ENCODE measurements around the gene FILIP1L.

The FILIP1L gene

DNA sequence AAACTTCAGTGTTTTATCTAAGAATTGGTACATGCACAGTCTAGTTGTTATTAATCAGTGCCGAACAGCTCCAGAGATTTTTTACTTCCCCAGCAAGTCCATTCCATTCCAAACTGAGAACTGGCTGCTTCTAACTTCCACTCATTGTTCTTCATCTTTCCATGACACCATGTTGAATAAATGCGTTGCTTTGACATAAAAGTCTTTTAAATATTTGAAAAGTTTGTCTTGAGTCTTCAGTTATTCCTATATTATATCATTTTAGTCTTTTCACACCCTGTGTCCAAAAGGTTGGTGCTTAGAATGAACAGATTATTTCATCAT lies 231.2 kb downstream of the FILIP1L start:
- no peak for DNase-seq (ENCODE audit: extremely low read depth, low read depth)
- TF ChIP-seq, protein P1, sequence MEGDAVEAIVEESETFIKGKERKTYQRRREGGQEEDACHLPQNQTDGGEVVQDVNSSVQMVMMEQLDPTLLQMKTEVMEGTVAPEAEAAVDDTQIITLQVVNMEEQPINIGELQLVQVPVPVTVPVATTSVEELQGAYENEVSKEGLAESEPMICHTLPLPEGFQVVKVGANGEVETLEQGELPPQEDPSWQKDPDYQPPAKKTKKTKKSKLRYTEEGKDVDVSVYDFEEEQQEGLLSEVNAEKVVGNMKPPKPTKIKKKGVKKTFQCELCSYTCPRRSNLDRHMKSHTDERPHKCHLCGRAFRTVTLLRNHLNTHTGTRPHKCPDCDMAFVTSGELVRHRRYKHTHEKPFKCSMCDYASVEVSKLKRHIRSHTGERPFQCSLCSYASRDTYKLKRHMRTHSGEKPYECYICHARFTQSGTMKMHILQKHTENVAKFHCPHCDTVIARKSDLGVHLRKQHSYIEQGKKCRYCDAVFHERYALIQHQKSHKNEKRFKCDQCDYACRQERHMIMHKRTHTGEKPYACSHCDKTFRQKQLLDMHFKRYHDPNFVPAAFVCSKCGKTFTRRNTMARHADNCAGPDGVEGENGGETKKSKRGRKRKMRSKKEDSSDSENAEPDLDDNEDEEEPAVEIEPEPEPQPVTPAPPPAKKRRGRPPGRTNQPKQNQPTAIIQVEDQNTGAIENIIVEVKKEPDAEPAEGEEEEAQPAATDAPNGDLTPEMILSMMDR (IDR thresholded peaks at IDR 0.05; ENCODE audit: low read depth, low read length): no peak

DNA sequence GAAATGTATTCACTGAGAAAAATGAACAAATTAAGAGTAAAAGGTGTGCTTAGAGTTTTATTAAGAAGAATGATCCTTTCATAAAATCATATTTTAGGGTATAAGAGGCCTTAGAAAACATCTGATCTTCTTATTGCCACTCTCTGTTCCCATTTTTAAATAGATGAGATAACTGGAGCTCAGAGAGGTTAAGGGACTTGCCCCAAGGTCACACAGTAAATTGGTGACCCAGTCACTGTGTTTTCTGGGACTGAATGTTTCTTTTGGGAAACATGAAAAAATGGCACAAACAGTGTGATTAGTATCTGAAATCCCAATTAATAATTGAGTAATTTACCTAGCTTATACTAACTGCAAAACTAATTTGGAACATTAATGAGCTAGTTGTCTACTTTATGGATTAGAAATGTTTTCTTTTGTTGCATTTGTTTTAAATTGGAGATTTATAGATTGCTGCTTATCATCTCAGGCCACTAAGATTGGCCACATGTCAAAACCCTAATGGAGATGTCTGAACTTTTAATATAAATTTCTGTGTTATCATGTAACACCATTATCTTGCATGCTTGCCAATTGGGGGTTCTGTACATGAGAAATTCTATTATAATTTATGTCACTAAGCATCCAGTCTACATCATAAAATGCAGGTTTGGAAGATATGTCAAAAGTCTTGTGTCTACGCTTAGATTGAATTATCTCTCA lies 231.7 kb downstream of the FILIP1L start:
- DNase-seq (ENCODE audit: extremely low read depth, low read depth): no peak
- TF ChIP-seq, protein P1 (IDR thresholded peaks at IDR 0.05; ENCODE audit: low read depth, low read length): no peak

DNA sequence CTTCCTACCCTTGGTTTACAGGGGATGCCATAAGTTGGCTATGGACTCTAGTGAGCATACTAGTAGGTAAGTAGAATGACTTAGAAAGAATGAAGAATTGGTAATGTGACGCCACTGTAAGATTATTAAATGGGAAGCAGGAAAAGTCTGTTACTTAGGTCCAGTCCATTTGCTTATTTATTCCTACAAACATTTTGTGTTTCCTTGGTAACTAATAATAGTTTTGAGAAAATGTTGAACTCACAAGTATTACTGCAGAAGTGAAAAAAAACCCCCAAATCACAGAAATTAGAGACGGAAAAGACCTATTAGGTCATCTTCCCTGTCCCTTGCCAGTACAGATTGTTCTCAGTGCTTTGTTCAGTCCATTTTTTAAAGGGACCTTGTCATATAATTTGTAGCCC lies 233.2 kb downstream of the FILIP1L start:
- DNase-seq (ENCODE audit: extremely low read depth, low read depth): no peak

DNA sequence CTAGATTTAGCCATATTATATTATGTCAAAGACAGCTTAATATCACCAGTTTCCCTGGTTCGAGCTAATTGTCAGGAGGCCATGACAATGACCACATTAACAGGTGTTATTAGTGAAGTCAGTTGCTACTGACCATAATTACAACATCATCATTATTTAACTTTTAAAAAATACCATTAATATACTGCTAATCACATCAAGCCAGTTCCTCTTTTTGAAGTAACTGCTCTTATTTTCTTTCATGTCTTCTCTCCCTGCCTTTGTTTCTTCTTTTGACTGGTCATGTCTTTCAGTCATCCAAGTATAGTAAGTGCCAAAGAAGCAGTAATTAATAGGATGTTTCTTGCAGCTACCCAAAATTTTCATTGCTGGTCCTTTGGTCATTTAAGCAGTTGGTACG lies 235.0 kb downstream of the FILIP1L start:
- TF ChIP-seq, protein P1 (IDR thresholded peaks at IDR 0.05; ENCODE audit: low read depth, low read length): no peak
- DNase-seq (ENCODE audit: extremely low read depth, low read depth): no peak

More for the DNA sequence above, 233.2 kb downstream of the FILIP1L start:
- TF ChIP-seq, protein P1 (IDR thresholded peaks at IDR 0.05; ENCODE audit: low read depth, low read length): no peak

DNA sequence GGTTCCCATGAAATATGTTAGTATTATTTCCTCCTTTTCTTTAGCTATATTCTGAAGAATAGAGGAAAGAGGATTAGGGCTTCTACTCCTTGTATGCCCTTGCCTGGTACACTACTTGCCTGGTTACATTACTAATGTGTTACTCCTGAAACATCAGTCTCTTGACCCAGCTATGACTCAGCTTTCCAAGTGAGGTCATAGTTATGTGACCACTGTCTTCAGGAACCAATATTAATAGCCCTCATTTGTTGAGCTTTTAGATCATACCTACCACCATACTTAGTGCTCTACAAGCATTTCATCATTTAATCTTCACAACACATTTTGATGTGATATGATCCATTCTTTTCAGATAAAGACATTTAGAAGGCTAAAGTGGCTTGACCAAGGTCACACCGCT lies 236.3 kb downstream of the FILIP1L start:
- TF ChIP-seq, protein P1 (IDR thresholded peaks at IDR 0.05; ENCODE audit: low read depth, low read length): no peak
- DNase-seq (ENCODE audit: extremely low read depth, low read depth): no peak

DNA sequence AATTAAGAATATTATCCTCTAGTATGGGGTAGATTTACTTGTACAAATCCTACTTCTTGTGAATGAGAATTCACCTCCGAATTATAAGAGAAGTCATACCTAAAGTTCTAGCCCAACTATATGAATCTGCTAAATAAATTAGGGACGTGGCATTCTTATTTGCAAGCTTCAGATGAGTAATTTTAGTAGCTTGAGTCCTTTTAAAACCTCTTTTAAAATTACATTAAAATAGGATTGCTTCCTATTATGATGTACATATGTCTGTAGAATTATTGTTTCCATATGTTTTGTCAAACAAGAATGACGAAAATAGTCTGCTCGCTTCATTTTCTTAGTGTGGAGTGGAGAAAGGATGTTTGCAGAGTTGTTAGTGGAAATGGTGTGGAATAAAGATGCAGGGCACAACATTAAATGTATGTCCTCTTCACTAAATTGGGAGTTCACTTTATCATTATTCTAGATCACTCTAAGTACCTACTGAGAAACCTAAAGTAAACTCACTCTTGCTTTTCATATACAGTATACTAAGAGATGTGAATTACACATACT lies 237.2 kb downstream of the FILIP1L start:
- no peak for DNase-seq (ENCODE audit: extremely low read depth, low read depth)
- TF ChIP-seq, protein P1 (IDR thresholded peaks at IDR 0.05; ENCODE audit: low read depth, low read length): no peak

DNA sequence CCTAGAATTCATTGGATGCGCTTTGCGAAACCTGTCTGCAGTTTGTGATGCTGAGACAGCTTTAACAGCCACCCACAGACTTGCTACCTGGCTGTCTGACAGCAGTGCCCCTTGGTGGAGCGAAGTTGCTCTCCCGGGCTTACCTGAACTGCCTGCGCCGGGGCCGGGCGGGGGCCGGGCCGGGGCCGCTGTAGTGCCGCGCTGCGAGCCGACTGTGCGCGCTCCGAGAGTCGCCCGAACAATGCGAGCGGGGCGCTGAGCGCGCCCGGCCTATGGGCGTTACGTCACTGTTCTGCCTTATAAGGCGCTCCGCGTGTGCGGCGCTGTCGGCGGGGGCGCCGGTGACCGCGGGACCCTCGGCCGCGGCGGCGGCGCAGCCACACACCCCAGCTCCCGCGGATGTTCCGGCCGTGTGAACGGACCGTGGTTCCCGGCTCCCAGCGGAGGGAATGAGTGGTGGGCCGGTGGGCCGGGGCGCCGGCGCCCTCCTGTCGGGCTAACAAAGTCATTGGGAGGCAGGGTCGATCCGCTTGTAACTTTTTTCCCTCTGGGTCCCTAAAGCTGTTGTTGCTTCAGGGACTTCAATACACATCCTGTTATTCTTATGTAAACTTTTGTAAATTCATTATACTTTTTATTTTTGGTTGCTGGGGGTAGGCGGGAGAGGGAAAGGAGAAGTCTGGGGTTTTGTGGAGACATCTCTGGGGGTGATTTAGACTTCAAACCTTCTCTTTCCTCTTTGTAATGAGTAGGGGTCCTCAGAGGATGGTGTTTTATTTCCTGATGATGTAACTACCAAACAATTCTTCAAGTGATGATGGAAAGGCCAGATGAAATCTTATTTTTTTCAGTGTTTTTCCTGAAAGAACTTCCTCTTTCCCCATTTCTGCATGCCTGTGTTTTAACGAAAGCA lies 238.1 kb downstream of the FILIP1L start:
- TF ChIP-seq, protein P1 (IDR thresholded peaks at IDR 0.05; ENCODE audit: low read depth, low read length): no peak
- DNase-seq (ENCODE audit: extremely low read depth, low read depth): no peak
